GM12873 (cell line): ENCODE results near the gene COL18A1.

Source experiments
- CTCF ChIP-seq: IDR thresholded peaks from 2 replicates; pipeline ENCODE4 v1.5.1; 2012; ENCODE audit warnings: low read depth, mild to moderate bottlenecking, moderate library complexity, low read length, control low read depth; ENCODE audit not compliant: insufficient read depth; ENCODE audit errors: missing control alignments

COL18A1 gene

GRCh38 chr21:45493401-45494001, 88.5 kb downstream of the COL18A1 start:
- TF ChIP-seq CTCF: no peak

- no peak for TF ChIP-seq CTCF
Measured at GRCh38 chr21:45494135-45494850, 89.3 kb downstream of the COL18A1 start.

GRCh38 chr21:45494851-45495680, 90.1 kb downstream of the COL18A1 start:
- TF ChIP-seq CTCF: no peak

GRCh38 chr21:45496151-45496967, 91.4 kb downstream of the COL18A1 start:
- no peak for TF ChIP-seq CTCF

GRCh38 chr21:45496968-45497845, 92.2 kb downstream of the COL18A1 start:
- no peak for TF ChIP-seq CTCF

- no peak for TF ChIP-seq CTCF
Measured at GRCh38 chr21:45497846-45498645, 93.1 kb downstream of the COL18A1 start.
